ENCODE data around the gene FBXO48.

The FBXO48 gene

DNA sequence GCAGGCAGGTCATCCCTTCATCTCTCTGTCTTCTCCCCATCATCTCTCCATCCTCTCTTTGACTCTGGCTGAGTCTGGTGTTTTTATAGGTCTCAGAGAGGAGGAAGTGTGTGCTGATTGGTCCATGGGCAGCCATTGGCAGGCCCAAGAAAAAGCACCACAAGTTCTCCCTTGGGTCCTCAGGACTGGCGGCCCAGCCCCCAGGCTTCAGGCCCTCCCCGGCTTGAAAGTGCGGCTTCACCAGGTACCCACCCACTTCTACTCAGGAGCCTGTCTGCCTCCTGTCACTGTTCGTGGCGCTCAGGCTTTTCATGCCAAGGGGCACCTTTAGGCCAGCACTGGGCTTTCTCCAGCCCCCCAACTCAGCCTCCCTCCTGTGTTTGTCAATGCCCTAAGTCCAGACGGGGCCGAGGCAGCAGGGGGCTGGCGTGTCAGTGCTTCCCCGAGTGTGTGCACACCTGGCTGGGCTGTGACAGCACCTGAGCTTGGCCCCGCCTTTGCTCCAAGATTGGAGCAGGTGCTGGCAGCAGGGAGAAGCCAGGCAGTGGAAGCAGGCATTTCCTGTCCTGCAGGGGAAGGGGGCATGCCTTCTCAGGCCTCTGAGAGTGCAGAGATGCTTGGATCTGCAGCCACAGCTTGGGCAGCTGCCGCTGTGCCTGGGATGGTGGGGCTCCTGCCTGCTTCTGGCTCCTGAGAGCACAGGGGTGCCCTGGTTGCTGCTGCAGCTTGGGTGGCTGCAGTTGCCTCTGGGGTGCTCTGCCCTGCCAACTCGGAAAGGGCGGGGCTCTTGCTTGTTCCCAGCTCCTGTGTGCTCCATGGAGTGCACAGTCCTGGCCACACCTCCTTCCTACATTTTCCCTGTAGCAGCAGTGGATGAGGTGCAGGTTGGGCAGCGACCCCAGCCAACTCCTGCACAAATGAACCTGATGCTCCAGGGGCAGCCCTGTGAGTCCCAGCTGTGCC is 34.1 kb downstream of the FBXO48 start:
- no peak for DNase-seq

GRCh38 chr2:68431316-68431972 is 35.6 kb downstream of the FBXO48 start:
- no peak for DNase-seq

- no peak for DNase-seq
Measured at GRCh38 chr2:68429311-68429826, 37.7 kb downstream of the FBXO48 start.

- no peak for DNase-seq
Measured at GRCh38 chr2:68428746-68429145, 38.3 kb downstream of the FBXO48 start.

DNA sequence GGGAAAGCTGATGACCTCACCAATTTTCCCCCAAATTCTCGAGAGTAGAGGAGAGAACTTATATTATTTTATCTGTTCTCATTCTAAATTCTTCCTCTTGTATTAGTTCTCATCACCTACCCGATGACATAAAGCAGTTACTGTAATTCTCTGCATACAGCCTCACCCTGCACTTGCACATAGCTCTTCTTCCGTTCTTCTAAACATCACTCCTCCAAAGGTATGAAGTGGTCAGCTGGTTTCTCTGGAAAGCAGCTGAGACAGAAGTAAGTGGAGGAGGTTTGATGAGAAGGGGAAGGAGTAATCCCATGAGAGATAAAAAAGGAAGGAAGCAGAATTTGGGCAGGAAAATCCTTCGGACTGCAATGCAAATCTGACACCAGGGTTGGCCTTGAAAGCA is 39.0 kb downstream of the FBXO48 start:
- no peak for DNase-seq

GRCh38 chr2:68426848-68427579 is 40.1 kb downstream of the FBXO48 start:
- DNase-seq, result no peak

DNA sequence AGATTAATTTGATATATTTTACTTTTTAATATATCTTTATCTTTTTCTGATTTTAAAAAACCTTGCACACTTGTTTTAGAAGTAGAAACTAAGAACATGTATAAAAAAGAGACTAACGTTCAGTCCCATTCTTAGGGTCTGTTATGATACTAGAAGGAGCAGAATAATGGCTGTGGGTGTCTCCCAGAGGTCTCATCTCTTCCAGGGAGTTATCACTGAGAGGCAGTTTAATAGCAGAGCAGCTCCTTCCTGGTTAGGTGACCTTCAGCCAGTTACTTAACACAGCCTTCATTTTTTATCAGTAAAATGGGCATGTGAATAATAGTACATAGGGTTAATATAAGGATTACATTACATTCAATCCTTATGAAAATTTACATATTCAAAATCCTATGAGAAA is 40.6 kb downstream of the FBXO48 start:
- no peak for DNase-seq

DNA sequence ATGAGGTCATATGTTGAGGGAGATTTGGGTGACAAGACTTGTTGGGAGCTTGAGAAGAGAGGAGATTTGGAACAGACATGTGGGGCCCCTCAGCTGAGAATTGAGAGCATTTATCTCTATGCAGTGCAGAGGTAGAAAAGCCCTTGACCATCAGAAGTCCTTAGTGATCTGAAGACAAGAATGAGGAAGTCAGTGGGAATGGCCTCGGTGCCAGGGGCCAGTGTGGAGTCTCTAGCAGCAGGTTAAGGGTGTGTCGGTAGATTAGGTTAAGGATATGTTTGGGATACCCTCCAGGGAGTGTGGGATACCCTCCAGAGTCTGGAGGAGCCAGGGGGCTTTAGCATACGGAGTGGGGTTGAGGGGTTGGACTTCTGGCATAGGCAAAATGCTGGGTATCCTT is 41.6 kb downstream of the FBXO48 start:
- no peak for DNase-seq

DNA sequence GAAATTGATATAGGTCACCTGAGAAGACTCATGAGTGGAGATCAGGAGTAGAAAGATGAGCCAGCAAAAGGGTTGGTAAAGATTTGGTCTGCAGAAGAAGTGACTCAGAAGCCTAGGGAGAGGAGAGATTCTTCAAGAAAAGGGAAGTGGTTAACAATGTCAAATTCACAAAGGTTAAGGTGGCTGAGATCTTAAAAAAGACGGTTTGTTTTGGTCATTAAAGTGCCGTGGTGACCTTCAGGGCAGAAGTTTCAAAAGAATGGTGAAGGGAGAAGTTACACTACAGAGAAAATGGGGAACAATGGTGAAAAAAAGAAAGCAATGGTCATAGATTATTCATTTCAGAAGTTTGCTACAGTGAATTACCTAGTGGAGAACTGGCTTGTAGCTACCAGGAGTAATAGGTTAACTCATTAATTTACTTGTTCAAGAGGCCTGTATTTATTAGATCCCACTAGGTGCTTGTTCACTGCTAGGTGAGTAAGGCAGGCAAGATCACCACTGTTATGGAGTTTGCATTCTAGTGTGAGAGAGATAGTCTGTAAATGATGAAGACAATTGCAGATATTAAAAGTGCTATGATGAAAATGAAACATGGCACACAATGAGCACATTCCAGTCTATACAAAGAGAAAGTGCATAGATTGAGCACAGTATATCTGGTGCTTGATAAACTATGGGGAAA is 43.0 kb downstream of the FBXO48 start:
- DNase-seq, result no peak

DNA sequence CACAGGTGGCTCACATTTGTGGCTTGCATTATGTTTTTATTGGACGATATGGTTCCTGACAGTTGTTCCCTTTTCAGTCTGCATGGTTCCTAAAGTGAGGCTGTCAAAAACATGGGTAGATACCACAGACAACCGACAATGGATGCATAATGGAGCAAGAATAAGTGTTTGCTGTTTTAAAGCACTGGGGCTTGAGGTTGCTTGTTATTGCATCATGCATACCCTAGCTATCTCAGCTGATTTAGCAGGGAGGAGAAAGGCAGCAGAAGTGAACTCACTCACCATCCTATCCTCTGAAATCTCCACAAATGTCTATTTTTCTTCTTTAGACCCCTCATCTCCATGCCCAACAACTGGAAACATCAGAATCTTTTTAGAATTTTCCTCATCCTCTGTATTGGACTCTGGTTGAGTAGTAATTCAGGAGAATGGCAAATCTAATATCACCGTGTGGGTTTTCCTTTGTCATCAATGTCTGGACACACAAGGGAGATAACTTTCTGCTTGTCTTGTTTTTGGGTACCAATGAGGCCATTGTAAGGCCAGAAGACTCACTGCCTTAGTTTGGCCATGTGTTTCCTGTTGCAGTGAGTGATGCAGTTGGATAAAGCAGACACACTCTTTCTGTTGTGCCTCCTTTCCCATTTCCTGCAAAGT is 46.7 kb downstream of the FBXO48 start:
- no peak for DNase-seq

GRCh38 chr2:68418855-68419254 is 48.2 kb downstream of the FBXO48 start:
- no peak for DNase-seq

- no peak for DNase-seq
Measured at GRCh38 chr2:68418419-68418818, 48.7 kb downstream of the FBXO48 start.

DNA sequence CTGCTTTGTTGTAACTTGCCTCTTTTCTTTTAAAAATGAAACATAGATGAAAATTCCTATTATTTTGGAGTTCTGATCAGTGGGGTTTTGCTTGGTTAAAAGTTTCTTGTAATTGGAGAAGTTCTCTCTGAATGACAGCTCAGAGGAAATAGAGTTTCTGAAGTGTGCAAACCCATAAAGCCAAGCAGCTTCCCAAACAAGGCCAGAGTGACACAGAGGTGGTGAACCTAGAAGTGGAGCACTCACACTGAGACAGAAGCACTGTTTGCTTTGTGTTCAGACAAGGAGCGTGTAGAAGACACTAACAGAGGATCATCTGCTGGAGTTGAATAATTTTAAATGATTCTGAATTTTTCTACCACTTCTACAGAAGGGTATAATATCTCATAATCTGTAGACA is 49.2 kb downstream of the FBXO48 start:
- DNase-seq, result no peak

- no peak for DNase-seq
Measured at GRCh38 chr2:68416081-68416675, 50.9 kb downstream of the FBXO48 start.

DNA sequence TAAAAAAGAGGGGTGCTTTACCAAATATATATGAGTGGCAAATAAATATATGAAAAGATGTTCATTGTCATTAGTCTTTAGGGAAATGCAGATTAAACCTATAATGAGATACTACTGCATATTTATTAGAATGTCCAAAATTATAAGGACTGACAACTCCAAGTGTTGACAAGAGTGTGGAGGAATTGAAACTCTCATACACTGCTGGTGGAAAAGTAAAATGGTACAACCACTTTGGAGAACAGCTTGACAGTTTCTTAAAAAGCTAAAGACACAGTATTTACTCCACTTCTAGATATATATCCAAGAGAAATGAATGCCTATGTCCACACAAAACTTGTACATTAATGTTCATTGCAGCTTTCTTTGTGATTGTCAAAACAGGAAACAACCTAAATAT is 51.6 kb downstream of the FBXO48 start:
- no peak for DNase-seq

GRCh38 chr2:68414876-68415275 is 52.2 kb downstream of the FBXO48 start:
- DNase-seq, result peak; percentile 10

GRCh38 chr2:68414452-68414851 is 52.6 kb downstream of the FBXO48 start:
- no peak for DNase-seq

DNA sequence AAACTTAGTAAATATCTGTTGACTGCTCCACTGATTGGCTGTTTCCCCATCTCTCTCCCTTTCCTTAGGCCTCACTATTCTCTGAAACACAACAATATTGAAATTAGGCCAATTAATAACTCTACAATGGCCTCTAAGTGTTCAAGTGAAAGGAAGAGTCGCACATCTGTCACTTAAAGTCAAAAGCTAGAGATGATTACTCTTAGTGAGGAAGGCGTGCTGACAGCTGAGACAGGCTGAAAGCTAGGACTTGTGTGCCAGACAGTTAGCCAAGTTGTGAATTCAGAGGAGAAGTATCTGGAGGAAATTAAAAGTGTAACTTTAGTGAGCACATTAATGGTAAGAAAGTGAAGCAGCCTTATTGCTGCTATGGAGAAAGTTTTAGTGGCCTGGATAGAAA is 53.6 kb downstream of the FBXO48 start:
- DNase-seq, result no peak

DNA sequence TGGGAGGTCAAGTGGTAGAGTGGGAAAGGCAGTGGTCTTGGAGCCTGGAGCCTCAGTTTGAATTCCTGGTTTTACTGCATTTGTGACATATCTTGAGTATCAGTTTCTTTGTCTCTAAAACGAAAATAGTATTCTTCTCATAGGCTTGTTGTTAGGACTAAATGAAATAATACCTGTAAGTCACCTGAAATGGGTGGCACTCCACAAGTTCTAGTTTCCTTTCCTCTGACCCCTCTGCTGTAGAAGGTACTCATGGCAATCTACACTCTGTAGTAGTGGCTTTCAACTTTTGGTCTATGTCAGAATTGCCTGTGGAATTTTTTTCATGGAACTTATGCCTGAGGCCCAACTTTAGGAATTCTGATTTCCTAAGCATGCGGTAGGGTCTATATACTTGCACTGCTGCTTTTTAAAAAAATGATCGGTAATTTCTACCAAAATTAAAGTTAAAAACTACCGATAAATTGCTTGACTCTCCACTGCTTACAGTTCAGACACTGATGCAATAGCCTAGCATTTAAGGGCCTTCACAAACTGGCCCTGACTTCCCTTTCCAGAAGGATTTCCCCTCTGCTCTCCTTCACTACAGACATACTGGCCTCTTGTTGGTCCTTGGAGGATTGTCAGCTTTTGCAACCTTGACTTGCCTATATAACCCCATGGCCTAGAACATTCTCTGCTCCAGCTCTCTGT is 54.8 kb downstream of the FBXO48 start:
- no peak for DNase-seq

- DNase-seq, result no peak
Measured at GRCh38 chr2:68411397-68412126, 55.5 kb downstream of the FBXO48 start.
